Neutrophil (primary cell): ENCODE data around the gene NT5C3A.
"Not testable (repeated sequence)": the region's sequence is repeated elsewhere in the genome, so short reads cannot be mapped to it uniquely, and the experiment has no call there.

Experiments used
- H3K27ac ChIP-seq: fragments of 200-600 bp; sonication (generic); 2 replicates; pipeline ENCODE4 v1.5.1; 2016; ENCODE audit warnings: mild to moderate bottlenecking, moderate library complexity
- H3K27me3 ChIP-seq: fragments of 200-600 bp; sonication (generic); 2 replicates; pipeline ENCODE4 v1.6.0; 2016; ENCODE audit warnings: mild to moderate bottlenecking
- H3K36me3 ChIP-seq: fragments of 200-600 bp; sonication (generic); 2 replicates; pipeline ENCODE4 v1.5.1; 2017
- H3K4me1 ChIP-seq, 2 experiments: fragments of 200-600 bp in 1 of 2; sonication (generic) in 1 of 2; 1 replicate in 1 of 2; 2 replicates in 1 of 2; pipeline versions ENCODE4 v1.5.1 to v1.6.1; 2013 to 2016; ENCODE audit warnings: low read depth in 1 of 2, low read length in 1 of 2, mild to moderate bottlenecking in 1 of 2, moderate library complexity in 1 of 2; ENCODE audit not compliant: control insufficient read depth in 1 of 2, insufficient read depth in 1 of 2
- H3K4me3 ChIP-seq, 2 experiments: fragments of 200-600 bp in 1 of 2; sonication (generic) in 1 of 2; 1 replicate in 1 of 2; 2 replicates in 1 of 2; pipeline ENCODE4 v1.5.1; 2013 to 2016; ENCODE audit warnings: low read depth in 1 of 2, low read length in 1 of 2, mild to moderate bottlenecking in 1 of 2, moderate library complexity in 1 of 2
- H3K9me3 ChIP-seq: fragments of 200-600 bp; sonication (generic); 2 replicates; pipeline ENCODE4 v1.5.1; 2016
- TF ChIP-seq, protein P1 (sequence below): fragments of 200-600 bp; sonication (generic); IDR thresholded peaks from 2 replicates; pipeline ENCODE4 v1.5.1; 2016; ENCODE audit warnings: antibody characterized with exemption

Gene NT5C3A

DNA sequence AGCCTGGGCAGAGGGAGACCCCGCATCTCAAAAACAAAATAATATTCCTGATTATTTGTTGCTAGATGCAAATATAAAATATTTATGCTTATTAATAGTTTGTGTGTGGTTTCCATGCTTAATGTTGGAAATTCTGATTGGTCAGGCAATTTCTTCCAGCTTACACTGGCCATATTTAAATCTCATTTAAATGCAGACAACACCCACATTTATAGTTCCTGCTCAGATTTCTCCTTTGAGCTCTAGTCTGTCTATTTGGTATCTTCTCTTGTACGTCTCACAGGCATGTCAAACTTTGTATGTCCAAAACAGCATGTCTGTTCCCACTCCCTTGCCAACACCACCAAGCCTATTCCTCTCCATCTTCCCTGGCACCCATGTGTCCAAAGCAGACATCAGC is 52.8 kb downstream of the NT5C3A start:
- no peaks in the 10 kb centered on the region for H3K27me3 ChIP-seq
- no peaks in the 10 kb centered on the region for H3K4me1 ChIP-seq
- H3K36me3 ChIP-seq = peaks cover 50% of the 10 kb centered on the region
- no peaks in the 10 kb centered on the region for H3K9me3 ChIP-seq
- TF ChIP-seq, protein P1, sequence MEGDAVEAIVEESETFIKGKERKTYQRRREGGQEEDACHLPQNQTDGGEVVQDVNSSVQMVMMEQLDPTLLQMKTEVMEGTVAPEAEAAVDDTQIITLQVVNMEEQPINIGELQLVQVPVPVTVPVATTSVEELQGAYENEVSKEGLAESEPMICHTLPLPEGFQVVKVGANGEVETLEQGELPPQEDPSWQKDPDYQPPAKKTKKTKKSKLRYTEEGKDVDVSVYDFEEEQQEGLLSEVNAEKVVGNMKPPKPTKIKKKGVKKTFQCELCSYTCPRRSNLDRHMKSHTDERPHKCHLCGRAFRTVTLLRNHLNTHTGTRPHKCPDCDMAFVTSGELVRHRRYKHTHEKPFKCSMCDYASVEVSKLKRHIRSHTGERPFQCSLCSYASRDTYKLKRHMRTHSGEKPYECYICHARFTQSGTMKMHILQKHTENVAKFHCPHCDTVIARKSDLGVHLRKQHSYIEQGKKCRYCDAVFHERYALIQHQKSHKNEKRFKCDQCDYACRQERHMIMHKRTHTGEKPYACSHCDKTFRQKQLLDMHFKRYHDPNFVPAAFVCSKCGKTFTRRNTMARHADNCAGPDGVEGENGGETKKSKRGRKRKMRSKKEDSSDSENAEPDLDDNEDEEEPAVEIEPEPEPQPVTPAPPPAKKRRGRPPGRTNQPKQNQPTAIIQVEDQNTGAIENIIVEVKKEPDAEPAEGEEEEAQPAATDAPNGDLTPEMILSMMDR = no peak
- no peak overlapping the region for H3K27ac ChIP-seq
- H3K4me3 ChIP-seq = no peak overlapping the region

DNA sequence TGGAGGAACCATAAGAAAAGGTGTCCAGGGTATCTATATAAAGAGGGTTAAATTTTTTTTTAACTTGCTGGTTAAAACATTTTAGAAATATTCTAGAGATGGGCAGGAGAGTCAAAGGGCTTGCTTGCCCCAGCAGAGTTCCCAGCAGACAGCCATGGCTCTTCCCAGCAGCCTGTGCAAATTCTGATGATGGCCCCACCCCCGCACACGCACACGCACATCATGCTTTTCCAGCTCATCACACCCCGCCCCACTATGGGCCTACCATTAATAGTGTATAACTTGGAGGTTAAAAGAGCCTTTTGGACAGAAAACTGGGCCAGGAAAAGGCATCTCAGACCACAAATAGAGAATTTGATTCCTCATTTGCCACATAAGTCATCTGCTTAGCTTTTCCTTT is 56.9 kb downstream of the NT5C3A start:
- peaks cover 24% of the 10 kb centered on the region for H3K36me3 ChIP-seq
- not testable (repeated sequence) for H3K27me3 ChIP-seq, H3K4me3 ChIP-seq, H3K4me1 ChIP-seq, H3K9me3 ChIP-seq, H3K27ac ChIP-seq

DNA sequence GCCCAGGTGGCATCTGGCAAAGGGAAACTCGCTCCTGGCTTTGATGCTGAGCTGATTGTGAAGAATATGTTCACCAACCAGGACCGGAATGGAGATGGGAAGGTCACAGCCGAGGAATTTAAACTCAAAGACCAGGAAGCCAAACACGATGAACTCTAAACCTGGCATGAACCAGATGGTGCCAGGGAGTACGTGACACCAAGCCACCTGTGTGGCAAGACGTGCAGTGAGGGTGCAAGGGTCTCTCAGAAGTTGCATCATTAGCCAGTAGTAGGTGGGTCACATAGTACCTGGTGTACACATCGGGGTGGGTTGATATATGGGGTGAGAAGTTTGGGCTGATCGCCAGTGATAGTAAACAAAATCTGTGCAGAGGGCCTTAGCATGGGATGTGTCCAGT is 57.4 kb downstream of the NT5C3A start:
- H3K4me1 ChIP-seq, H3K9me3 ChIP-seq, H3K27ac ChIP-seq, H3K4me3 ChIP-seq, H3K27me3 ChIP-seq: not testable (repeated sequence)
- H3K36me3 ChIP-seq = peaks cover 24% of the 10 kb centered on the region

DNA sequence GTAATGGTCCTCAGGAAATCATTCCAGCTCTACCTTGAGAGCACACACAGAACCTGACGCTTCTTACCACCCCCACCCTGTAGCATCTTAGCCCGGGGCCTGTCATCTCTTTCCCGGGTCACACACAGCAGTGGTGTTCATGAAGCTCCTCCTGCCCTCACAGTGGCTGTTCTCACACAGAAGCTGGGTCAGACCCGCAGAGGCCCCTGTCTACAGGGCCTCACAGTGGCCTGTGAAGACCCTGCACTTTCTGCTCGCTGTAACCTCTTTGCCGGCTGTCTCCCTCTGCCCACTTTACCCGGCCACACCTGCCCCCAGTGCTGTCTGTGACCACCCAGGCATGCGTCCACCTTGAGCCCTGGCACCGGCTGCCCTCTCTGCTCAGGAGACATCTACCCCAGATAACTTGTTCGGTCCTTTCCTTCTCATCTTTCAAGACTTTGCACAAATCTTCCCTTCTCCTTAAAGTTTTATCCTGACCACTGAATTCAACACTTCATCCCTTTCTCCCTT is 58.4 kb downstream of the NT5C3A start:
- peaks cover 24% of the 10 kb centered on the region for H3K36me3 ChIP-seq
- not testable (repeated sequence) for H3K4me1 ChIP-seq, H3K27me3 ChIP-seq, H3K27ac ChIP-seq, H3K9me3 ChIP-seq, H3K4me3 ChIP-seq

DNA sequence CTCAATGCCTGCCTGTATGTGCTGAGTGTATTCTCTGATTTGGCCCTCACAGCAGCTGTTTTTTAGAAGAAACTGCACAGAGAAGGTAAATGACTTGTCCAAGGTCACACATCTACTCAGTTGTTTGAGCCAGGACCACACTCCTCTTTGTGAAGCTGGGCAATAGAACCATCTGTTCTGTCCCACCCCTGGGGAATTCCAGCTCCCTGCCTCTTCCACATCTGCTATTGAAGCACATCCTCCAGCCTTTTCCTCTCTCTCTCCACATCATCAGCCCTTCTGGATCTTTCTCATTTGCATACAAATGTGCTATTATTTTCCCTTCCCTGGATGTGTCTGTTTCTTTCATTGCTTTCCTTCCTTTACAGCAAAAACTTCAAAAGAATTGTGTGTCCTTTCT is 59.5 kb downstream of the NT5C3A start:
- Histone ChIP-seq H3K36me3 (peaks cover 20% of the 10 kb centered on the region), H3K4me1 (peaks cover 6 to 10% of the 10 kb centered on the region in 2 experiments)
- H3K27me3 ChIP-seq, H3K4me3 ChIP-seq, H3K9me3 ChIP-seq, H3K27ac ChIP-seq: not testable (repeated sequence)

DNA sequence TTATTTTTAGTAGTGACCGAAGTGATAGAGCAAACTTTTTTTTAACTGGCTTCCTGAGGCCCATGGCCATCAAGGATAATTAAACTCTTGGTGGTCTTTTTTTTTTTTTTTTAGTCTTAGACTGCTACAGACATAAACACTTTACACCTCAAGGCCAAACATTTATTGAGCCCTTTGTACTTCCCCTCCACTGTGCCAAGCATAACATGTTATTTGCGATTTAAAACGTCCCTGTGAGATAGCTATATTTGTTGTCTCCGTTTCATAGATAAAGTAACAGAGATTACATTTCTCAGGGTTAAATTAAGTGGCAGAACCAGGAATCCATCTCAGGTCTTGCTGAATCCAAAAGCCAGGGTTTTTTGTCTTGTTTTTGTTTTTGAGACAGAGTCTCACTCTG is 63.2 kb downstream of the NT5C3A start:
- not testable (repeated sequence) for H3K4me3 ChIP-seq, H3K27ac ChIP-seq, H3K36me3 ChIP-seq, H3K9me3 ChIP-seq, H3K27me3 ChIP-seq
- peaks cover 7 to 10% of the 10 kb centered on the region in 2 experiments for H3K4me1 ChIP-seq

DNA sequence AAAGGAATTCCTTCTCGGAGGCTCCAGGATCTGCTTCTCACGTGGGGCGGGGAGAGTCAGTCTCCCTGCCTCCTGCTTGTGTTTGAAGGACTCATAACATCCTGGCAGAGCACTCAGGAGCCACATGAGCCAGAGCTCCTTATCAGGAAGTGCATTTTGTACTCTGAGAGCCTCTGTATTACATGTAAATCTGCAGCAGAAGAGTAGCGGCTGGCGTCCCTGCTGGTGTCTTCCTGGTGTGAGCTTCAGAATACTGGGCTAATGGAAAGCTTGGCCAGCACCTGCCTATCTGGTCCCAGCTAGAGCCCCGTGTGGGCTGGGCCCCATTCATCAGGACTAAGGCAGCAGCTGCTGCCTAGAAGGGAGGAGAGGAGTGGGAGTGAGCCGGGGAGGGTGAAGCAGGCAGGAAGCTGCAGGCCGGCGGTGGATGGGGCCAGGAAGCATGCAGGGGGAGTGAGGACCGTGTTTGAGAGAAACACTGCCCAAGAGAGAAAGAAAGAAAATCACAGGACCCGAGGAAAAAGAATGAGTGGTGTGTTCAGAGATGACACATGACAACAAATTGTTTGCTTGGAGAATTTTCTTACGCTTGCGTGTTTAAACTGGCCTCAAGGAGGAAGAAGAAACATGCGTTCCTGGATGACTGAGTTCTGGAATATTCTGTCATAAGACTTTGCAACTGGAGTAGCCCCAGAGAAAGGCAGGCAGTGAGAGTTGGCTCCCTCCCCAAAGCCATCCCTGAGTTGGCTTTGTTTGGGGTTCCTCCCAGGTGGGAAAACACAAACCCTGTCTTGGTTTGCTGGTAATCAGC is 64.0 kb downstream of the NT5C3A start:
- H3K36me3 ChIP-seq, H3K4me3 ChIP-seq, H3K27ac ChIP-seq, H3K27me3 ChIP-seq, H3K9me3 ChIP-seq: not testable (repeated sequence)
- peaks cover 7 to 10% of the 10 kb centered on the region in 2 experiments for H3K4me1 ChIP-seq

DNA sequence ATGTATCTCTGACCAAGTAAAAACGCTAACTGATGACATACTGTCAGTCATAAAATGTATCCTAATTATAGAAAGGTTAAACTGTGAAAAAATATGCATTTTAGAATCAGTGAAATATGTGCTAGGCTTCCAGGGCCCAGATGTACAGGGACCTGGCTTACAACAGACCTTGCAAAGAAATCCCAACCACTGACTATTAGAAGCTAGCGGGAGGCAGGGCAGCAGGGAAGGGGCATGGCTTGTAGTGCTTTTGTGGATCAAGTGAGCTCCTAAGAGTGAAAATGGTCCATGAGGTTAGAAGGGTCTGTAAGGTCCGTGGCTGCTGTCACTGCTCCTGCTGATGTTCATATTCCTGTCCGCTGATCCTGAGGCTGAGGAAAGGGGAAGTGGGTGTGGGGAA is 64.6 kb downstream of the NT5C3A start:
- not testable (repeated sequence) for H3K9me3 ChIP-seq, H3K27me3 ChIP-seq, H3K27ac ChIP-seq, H3K4me3 ChIP-seq, H3K36me3 ChIP-seq
- peaks cover 7 to 11% of the 10 kb centered on the region in 2 experiments for H3K4me1 ChIP-seq

DNA sequence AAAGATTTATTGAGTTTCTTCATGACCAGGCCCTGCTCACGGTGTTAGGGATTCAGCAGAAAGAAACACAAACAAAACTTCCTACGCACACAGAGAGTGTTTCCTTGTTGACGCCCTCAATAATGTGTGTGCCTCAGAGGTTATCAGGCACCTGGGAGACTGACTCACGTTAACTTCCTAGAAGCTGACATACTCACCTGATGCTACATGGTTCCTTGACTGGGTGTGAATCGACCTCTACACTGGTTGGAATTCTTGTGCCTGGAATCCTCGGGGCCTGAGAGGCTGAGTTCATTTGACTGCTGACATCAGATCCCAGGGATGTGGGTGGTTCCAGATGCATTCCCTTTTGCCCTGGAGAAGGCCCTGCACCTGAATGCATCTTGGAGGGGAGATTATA is 69.8 kb downstream of the NT5C3A start:
- H3K9me3 ChIP-seq, H3K4me3 ChIP-seq, H3K27ac ChIP-seq, H3K27me3 ChIP-seq, H3K36me3 ChIP-seq: not testable (repeated sequence)
- peaks cover 26 to 27% of the 10 kb centered on the region in 2 experiments for H3K4me1 ChIP-seq

DNA sequence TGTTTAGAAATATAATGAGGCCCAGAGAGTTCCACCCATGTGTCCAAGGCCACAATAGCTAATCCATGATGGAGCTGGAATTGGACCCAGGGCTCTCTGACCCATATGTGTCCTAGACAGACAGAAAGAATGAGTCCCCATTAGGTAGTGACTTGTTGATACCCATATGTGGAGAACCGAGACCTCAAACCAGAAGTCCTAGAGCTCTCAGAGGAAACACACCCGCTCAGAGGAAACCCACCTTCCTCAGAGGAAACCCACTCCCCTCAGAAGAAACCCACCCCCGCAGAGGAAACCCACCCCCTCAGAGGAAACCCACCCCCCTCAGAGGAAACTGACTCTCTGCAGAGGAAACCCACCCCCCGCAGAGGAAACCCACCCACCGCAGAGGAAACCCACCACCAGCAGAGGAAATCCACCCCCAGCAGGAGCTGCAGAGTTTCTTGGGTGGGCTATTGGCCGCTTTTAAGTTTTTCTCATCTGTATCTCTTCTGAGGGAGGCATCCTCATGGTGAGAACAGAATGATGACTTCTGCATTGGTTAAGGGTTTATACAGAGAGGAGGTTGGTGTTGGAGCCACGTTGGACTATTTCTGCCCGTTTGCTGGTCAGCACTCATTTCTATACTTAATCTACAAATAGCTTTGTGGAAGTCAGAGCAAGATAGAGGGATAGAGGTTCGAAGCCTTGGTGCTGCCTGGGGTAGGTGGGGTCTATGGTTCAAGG is 70.4 kb downstream of the NT5C3A start:
- not testable (repeated sequence) for H3K27ac ChIP-seq, H3K9me3 ChIP-seq, H3K27me3 ChIP-seq, H3K36me3 ChIP-seq, H3K4me3 ChIP-seq
- peaks cover 29 to 30% of the 10 kb centered on the region in 2 experiments for H3K4me1 ChIP-seq

DNA sequence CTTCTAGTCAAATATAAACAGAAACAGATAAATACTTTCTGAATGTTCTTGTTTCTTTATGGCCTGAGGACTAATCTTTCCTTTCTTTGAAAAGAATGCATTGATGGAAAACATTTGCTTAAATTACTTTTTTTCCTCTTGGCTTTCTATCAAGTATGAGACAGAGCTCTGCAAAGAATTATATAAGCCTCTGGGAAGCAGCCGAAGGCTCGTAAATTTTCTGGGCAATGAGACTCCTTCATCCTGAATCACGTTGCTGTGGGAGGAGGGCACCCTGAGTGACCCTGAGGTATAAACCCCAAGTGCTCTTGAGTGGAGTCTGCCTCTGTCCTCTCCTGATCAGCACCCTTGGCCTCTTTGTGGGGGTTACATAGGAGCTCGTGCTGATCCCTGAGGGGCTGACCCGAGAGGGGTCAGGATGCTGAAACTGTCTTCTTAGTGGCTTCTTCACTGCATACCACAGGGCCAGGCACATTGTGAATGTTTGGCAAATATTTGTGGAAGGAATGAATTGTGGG is 71.4 kb downstream of the NT5C3A start:
- H3K4me1 ChIP-seq = peaks cover 29 to 30% of the 10 kb centered on the region in 2 experiments
- H3K27me3 ChIP-seq, H3K27ac ChIP-seq, H3K9me3 ChIP-seq, H3K36me3 ChIP-seq, H3K4me3 ChIP-seq: not testable (repeated sequence)

DNA sequence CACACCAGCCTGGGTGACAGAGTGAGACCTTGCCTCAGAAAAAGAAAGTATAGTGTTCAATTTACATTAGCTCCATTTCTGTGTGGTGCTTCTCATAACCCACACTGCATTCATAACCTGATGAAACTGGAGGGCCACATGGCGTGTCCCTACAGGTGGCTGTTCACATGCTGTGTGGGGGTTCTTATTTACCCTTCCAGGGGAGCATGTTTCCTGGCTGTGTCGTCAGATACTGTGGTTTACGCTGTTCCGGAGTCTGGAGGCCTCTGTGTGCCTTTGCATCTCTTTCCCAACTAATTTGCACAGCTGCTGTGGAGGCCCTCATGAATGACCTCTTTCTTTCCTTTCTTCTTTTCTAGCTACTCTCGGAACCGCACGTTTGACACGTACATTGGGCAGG is 74.4 kb downstream of the NT5C3A start:
- not testable (repeated sequence) for H3K27me3 ChIP-seq, H3K9me3 ChIP-seq, H3K36me3 ChIP-seq
- H3K4me1 ChIP-seq = peaks cover 42 to 43% of the 10 kb centered on the region in 2 experiments
- H3K4me3 ChIP-seq = peak overlapping the region; percentile 24 to 48
- H3K27ac ChIP-seq = peak overlapping the region; percentile 76
